Stimulated activated CD8-positive, alpha-beta memory T cell treated with anti-CD3 and anti-CD28 coated beads, Interleukin-15, amount 100 ng/mL, for 1 hour (primary cell): ENCODE measurements around the gene IL17REL.
A peak's percentile ranks its signal among the peaks of the same experiment; 100 is the strongest.

Experiments
- DNase-seq: peaks from one replicate; pipeline ENCODE4 v3.0.0-alpha.2; 2020; ENCODE audit warnings: low read depth

Gene IL17REL

DNA sequence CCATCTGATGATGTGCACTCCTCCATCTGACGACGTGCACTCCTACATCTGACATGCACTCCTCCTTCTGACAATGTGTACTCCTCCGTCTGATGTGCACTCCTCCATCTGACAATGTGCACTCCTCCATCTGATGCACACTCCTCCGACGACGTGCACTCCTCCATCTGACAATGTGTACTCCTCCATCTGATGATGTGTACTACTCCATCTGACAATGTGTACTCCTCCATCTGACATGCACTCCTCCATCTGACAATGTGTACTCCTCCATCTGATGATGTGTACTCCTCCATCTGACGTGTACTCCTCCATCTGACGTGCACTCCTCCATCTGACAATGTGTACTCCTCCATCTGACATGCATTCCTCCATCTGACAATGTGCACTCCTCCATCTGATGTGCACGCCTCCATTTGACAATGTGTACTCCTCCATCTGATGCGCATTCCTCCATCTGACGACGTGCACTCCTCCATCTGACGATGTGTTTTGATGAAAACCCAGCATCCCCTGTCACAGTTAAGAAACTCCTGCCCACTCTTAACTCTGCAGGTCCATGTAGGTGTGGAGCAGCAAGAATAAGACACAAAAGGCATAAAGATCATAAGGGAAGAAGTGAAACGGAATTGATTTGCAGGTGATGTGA lies 9.7 kb upstream of the IL17REL start:
- no peak for DNase-seq

DNA sequence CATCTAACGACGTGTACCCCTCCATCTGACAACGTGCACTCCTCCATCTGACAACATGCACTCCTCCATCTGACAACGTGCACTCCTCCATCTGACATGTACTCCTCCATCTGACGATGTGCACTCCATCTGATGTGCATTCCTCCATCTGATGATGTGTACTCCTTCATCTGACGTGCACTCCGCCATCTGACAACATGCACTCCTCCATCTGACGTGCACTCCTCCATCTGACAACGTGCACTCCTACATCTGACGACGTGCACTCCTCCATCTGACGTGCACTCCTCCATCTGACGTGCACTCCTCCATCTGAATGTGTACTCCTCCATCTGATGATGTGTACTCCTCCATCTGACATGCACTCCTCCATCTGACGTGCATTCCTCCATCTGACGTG lies 8.0 kb upstream of the IL17REL start:
- DNase-seq, result no peak

DNA sequence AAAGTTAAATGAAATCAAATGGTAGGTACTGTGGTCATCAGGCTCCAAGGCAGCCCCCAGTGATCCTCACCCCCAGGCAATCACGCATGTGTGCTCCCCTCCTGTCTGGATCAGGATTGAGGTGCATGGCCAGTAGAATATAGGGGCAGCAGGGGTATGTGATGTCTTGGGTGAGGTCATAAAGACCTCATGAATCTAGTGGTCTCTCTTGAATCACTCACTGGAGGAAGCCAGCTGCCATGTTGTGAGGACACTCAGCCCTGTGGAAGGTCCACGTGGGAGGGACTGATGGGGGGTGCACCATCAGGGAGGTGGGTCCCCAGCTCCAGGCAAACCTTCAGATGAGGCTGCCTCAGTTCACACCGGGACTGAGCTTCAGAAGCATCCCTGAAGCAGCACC lies 6.8 kb upstream of the IL17REL start:
- no peak for DNase-seq

DNA sequence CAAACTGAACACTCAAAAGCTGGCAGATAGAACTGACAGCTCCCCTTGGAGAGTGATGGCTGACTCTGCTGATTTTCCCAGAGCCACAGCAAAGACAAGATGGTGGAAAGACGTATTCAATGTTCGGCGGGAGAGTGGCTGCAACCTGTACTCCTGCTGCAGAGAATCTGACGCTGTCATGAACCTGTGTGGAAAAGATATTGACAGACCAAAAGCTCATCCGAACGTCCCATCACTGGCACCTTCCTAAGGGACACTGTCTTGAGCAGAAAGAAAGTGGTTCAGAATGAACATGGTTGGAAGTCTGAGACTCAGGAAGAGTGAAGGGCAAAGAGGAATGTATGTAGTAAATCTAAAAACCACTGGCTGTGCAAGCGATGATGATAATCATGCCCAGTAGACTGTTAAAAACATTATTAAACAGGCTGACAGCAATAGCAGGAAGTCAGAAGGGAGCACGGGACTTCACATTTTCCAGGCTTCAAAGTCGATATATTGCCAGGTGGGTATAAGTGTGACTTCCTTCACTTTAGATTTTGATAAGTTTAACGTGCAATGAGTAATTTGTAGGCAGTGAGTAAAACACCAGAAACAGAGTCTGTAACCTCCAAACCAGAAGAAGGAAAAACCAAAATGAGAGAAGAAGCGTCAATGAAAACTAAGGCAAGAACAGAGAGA lies 6.2 kb upstream of the IL17REL start:
- DNase-seq, result no peak

DNA sequence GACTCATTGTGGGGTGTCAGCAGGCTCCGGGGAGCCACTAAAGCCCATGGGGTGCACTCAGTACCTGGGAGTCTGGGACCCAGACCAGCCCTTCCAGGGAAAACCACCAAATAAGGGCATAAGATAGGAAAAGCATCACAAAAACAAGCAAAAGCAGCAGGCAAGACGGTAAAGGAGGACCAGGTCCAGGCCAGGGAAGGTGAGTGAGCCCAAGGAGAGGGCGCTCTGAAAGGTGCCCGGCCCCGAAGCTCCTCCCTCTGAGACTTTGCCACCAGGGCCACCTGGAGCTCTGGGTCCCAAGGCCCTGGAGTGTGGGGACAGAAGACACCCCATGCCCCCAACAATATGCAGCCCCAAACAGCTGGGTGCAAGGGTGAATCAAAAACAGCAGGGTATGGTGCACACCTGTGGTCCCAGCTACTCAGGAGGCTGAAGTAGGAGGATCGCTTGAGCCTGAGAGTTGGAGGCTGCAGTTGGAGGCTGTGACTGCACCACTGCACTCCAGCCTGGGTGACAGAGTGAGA lies 5.2 kb upstream of the IL17REL start:
- no peak for DNase-seq

DNA sequence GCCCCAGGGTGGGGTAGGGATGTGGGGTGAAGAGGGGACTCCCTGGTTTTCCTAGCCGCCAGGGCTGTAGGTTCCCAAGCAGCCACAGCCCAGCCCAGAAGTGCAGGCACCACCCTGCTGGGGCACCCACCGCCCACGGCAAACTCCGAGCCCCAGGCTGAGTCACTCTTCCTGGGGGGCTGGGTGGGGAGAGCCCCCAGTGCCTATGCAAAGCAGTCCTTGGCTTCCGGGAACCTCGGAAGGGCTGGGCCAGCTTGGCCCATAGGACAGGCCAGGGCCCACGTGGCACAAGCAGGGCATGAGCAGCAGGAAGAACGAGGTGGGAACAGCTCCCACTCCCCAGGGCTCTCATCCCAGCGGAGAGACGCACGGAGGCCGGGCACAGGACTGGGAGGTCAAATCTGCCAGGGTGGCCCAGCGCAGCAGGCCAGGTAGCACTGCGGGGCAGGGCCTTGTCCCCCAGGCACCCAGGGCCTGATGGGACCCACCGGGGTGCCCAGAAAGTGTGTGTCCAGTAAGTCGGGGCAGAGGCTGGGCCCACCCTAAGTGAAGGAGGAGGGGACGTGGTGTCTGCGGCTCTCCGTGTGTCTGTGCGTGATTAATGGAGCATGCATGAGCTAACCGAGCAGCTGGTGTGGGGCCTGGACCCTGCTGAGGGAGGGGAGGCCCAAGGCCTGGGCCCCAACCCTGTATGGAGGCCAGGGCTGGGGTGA lies 4.6 kb upstream of the IL17REL start:
- no peak for DNase-seq

DNA sequence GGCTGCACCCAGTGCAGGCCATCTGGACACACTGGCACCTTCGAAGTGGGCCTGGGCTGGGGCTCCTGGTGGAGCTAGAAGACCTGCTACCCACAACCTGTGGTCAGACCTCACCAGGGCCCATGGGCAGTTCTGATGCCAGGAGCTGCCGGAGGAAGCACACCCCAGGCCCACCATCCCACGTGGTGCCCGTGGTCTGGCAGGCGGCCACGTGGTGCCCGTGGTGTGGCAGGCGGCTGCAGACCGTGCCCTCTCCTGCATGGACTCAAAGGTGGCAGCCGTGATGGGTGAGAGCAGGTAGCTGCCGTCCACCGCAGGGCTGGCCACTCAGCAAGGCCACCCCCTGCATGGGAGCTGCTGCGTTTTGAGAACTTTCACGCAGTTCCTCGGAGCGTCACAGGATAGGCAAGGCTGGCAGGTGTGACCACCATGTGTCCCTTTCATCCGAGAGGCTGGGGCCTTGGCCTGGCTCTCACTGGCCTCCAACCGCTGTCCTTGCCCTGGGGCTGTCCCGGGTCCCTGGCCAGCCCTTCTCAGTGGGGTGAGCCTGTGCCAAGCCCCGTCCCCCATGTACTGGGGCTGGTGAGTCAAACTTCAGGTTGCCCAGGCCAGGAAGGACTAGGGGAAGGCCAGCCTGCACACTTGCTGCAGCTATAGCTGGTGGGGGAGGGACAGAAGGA lies 3.9 kb upstream of the IL17REL start:
- no peak for DNase-seq

DNA sequence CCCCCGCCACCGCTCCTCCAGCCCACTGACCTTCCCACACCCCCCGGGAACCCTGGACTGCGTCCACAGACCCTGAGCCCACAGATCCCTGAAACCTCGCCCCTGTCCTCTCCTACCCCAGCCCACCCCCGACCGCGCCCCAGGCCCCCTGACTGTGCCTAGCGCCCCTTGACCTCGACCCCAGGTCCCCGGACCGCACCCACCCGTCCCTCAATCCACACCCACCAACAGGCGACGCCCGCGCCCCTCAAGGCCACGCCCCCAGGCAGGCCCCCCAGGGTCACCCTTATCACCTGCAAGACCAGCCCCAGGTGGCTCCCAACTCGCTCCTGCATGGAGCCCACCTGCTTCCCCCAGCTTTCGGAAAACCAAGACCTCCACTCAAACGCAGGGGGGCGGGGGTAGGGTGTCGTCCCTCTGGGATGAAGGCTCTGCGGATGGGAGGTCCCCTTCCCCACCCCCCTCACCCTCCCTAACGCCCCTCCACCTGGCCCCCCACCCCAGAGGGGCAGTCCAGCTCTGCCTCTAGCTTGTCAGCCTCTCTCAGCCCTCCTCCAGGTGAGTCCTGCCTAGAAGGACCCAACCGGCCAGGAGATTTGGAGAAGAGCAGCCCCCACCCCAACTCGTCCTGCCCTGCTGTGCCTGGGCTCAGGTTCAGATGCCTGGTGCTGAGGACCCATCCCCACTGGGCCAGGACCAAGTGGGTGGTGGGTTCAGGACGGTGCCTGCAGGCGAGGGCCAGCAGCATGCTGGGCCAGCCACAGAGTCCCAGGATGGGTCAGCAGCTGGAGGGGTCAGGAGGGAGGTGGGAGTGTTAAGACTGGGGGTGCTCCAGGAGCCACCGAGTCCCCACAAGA lies 3.1 kb upstream of the IL17REL start:
- DNase-seq, result no peak

DNA sequence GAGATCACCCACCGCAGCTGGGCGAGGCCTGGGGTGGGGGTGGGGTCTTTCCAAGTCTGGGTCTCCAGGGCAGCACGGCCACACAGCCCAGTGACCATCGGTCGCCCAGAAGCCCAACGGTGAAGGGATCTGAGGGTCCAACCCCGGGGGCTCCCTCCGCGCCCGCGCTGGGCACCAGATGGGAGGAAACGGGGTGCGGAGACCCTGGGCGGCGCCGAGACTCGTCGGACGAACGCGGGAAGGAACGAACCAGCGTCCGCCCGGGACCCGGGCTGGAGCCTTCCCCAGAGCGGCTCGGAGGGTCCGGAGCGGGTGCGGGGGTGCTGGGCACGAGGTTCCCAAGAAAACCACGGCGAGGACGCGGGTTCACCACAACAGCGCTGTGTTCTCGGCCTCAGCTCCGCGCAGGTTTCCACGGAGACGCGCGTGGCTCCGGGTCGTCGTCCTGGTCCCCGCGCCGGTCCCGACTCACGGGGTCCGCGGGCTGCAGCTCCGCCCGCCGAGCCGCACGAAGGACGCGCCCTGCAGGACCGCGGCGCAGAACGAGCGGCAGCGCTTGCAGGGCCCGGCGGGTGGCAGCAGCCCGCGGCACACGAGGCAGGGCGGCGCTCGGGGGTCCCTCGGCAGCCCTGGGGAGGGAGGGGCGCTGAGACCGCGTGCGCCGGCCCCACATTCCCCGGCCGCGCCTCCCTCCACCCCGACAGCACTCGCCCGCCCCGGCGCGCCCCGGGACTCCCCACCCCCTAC lies 2.3 kb upstream of the IL17REL start:
- DNase-seq, result no peak

DNA sequence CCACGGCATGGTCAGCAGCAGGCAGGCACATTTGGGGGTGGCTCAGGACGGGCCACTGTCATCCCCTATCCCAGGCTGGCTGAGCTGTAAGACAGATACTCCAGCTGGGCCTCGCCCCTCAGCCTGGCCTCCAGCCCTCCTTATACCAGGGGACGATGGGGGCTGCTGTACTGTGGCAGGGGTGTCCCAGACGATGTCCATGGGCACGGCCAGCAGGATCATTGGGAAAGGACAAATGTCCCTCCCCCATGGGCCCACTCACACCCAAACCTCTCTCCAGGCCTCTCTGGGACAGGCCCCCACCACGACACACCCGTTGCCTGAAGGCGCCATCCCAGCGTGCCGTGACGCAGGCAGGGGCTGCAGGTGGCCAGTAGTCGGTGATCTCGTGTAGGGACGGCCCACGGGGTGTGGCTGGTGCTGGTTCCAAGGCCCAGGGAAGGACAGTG lies 1.5 kb upstream of the IL17REL start:
- no peak for DNase-seq

DNA sequence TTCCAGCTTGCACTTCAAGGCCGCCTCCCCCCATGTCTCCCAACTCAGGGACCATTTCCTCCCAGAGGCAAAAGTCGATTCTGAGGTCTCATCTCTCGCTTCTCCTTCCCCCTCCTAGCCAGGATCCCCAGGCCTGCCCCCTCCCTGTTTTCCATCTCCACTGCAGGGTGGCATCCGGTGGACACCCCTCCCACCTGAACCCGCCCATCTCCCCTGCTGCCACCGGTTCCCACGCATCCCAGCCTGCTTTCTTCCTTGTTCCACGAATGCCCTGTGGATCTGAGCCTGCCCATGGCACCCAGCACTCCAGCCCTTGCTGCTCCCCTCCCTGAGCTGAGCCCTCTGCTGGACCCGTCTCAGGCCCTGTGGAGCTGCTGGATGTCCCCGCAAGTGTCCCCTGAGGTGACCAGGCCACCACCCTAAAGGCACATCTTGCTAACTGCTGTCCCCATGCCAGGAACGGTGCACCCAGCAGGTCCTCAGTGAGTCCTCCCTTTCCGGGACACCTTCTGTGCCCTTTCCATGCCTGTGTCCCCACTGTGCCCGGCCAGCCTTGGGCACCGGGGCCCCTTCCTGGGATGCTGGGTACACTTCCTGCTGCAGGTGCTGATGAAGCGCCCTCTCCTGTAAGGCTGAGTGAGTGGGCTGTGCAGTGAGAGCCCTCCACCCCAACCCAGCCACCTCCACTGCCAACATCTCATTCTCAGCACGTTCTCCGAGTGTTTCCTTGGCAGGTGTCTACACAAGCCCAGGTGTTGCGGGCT lies 936 bp downstream of the IL17REL start:
- DNase-seq, result no peak

DNA sequence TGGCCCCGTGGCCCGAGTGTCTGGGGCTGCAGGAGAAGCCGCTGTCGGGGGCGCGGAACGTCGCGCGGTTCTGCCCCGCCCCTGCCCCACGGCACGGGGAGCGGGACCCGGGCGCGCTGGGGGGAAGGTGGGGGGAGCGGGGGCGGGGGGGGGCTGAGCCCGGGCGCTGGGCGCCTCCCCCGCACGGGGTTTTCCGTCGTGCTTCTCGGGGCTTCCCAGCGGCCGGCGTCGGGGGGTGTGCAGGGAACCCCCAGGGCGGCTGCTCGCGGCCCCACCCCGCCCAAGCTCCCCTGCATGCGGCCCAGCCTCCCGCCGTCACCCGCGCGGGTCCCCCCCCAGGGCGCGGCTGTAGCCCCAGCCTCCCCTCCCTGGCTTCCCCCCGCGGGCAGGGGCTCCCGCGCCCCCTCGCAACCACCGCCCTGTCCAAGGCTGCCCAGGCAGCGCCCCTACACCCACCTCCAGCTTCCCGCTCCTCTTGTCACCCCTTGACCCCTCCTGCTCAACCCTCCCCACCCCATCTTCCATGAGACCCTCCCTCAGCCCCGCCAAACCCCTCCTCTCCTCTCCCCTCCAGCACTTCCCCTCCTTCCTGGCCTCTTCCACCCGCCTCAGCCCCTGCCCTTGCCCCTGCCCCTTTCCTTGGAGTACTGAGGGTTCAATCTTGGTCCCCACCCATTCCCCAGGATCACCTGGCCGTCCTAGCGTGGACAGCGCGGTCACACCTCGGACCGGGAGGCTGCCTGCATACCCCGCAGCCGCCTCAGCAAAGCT lies 1.7 kb downstream of the IL17REL start:
- peak; percentile 19 for DNase-seq

DNA sequence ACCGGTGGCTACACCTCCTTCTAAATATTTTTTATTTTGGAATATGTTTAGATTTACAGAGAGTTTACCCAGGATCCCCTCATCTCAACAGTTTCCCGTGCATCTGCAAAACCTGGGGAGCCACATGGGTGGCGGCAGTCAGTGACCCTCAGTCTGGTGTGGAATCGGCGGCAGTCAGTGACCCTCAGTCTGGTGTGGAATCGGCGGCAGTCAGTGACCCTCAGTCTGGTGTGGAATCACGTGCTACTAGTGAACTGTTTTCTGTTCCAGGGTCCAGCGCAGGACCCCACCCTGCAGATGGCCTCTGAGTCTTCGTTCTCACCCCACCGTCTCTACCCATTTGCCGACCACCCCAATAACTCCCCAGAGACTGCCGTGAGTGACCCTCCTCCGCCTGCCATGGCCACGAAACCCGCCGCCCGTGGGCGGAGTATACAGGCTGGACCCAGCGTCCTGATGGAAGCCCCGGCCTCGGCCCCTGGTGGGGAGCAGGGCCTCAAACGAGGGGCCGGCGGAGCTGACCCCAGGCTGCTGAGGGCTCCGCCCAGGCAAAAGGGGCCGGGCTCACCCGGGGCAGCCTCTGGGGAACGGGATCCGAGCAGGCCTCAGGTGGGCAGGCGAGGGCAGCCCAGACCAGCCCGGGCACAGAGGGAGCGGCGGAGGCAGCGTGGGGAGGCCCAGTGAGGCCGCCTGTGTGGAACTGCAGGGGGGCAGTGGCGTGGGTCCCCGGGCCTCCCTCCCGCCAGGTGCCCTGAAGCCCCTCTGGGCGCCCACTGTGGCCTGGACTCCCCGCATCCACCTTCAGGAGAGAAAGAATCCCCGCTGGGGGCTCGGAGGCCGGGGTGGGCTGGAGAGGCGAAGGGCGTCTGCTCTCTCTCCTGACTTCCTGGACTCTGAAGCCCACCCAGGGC lies 2.5 kb downstream of the IL17REL start:
- no peak for DNase-seq

DNA sequence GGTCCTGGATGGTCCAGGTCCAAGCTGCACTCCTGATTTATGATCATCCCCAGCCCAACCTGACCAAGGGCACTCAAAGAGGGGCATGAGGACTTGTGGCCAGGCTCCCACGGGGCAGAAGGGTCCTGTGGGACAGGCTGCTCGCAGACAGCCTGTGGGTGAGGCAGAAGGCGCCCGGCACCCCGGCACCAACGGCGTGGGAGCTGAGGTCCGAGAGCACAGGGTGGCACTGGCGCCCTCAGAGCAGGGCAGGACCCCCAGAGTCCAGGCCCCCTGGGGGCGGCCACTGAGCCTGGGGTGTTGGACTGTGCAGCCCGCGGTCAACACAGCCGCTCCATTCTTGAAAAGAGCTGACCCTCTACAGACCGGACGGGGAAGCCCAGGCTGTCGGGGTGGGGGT lies 3.3 kb downstream of the IL17REL start:
- DNase-seq, result no peak

DNA sequence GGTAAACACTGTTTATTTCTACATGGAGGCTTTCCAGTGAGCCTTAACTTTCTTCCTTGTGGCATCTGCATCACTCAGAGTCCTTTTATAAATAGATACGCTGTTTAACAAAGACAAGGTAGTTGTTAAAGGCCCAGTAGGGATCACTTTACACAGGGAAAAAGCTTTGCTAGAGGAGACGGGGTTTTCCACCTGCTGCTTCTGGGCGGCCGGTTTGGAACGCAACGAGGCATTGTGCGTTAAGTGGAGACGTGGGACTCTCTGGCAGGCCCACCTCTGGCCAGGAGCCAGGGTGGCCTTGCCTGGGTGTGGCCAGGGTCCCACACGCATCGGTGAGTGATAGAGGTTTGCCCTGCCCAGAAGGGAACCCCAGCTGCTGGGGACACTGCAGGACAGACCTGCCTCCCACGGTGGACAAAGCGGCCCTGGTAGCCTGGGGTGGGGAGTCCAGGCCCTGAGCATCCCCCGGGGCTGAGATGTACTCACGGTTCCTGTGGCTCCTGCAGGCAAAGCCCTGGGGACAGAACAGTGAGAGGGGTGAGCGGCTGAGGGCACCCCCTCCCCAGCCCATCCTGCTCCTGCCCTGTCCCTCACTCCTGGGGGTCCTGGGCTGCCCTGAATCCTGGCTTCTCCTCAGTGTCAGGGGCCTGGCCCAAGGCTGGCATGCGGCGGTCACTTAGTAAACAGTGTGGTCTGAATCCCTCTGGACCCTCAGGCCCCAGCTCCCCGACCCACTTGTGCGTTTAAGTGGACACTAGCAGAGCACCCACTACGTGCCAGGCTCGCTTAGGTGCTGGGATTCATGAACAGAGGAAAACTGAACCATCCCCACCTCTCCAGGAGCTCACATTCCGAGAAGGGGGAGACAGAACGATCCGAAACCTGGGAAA lies 4.2 kb downstream of the IL17REL start:
- DNase-seq, result no peak

DNA sequence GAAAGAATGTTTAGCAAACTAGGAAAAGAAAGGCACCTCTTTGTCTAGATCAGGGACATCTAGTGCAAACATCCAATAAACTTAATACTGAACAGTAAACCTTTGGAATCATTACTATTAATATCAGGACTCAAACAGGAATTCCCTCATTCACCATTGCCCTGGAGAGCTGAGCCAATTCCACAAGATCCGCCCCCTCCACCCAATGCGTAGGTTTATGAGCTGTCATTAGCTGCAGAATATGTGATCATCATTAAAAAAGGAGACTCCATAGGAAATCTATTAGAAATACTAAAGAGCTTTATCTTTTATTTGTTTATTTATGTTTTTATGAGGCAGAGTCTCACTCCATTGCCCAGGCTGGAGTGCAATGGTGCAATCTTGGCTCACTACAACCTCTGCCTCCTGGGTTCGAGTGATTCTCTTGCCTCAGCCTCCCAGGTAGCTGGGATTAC lies 5.5 kb downstream of the IL17REL start:
- no peak for DNase-seq

DNA sequence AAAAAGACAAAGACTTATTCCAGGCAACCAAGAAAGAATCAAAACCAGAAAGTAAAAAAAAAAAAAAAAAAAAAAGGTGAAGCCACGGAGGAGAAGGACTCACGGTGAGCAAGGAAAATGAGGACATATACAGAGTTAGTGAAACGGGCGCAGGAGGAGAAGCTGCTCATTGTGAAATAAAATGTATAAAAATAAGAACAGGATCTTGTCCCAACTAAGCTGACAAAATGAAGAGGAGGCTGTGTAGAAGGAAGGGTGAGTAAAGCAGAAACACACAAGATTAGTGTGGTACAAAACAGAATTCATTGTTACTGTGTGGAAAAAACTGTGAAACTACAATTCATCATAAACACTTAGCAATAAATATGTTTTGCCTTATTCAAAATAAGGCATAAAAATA lies 7.6 kb downstream of the IL17REL start:
- DNase-seq, result no peak
